Testis (tissue), 3 donors: Measurements from ENCODE around the gene HEATR5B. TPM values are rescaled to one million over a fixed set of nuclear protein-coding genes. Genes with fewer than 3 reads are reported as not detected.

Experiments used
- DNase-seq: peaks from one replicate; pipeline ENCODE4 v3.0.0-alpha.2; 2019
- H3K27ac ChIP-seq, 2 donors: fragments of 200-600 bp; sonication (generic); one replicate each; pipeline ENCODE4 v1.5.1; 2019
- H3K27me3 ChIP-seq: fragments of 200-600 bp; sonication (generic); one replicate; pipeline ENCODE4 v1.5.1; 2019
- H3K36me3 ChIP-seq: fragments of 200-600 bp; sonication (generic); one replicate; pipeline ENCODE4 v1.5.1; 2017; ENCODE audit warnings: low read depth; ENCODE audit errors: missing control alignments
- H3K4me1 ChIP-seq: fragments of 200-600 bp; sonication (generic); one replicate; pipeline ENCODE4 v1.5.1; 2019
- H3K4me3 ChIP-seq, 2 donors: fragments of 200-600 bp; sonication (generic); one replicate each; pipeline ENCODE4 v1.5.1; 2017 to 2019
- H3K9me3 ChIP-seq: fragments of 200-600 bp; sonication (generic); one replicate; pipeline ENCODE4 v1.5.1; 2017
- POLR2A ChIP-seq: fragments of 450-650 bp; IDR thresholded peaks from one replicate; pipeline ENCODE4 v1.6.1; 2017; ENCODE audit warnings: antibody characterized with exemption, mild to moderate bottlenecking, moderate library complexity
- WGBS, 2 donors: methylation state at CpG; one replicate each; pipeline ENCODE4 v1.1.5; 2018; 5-methylcytosine and 5-hydroxymethylcytosine counted together
- intact Hi-C: fragments of 100-400 bp; cut with DNase I; formaldehyde crosslinking; loops from one replicate; pipeline ENCODE4 v1.15.1; 2023; ENCODE audit warnings: low total_unique reads
- polyA plus RNA-seq: library from polyadenylated mRNA; stranded (reverse); fragments of 350-450 nt; fragmentation: Illumina TruSeq; extraction: RNeasy Lipid Tissue Mini Kit (QIAGEN cat#74804); gene quantifications from one replicate; pipeline ENCODE4 v1.2.3, GENCODE V29; 2014; ENCODE audit warnings: low read depth, low replicate concordance; ENCODE audit not compliant: insufficient read depth
- total RNA-seq, 2 donors: library from RNA; depleted of rRNA; stranded (reverse); fragments of >200 nt; gene quantifications; one replicate each; pipeline ENCODE4 v1.2.3, GENCODE V29; 2016
- TF ChIP-seq, protein P1 (sequence below), 3 experiments: fragments of 450-650 bp in 2 of 3; fragments of 200-600 bp in 1 of 3; sonication (generic) in 1 of 3; IDR thresholded peaks; one replicate each; pipeline ENCODE4 v1.5.1; 2016 to 2019; ENCODE audit warnings: antibody characterized with exemption in 3 of 3, mild to moderate bottlenecking in 2 of 3, moderate library complexity in 1 of 3

The HEATR5B gene
- total and polyA plus RNA-seq, 3 donors from 2014 or later: 12.9 to 41.6 (median 35.7) TPM

DNA sequence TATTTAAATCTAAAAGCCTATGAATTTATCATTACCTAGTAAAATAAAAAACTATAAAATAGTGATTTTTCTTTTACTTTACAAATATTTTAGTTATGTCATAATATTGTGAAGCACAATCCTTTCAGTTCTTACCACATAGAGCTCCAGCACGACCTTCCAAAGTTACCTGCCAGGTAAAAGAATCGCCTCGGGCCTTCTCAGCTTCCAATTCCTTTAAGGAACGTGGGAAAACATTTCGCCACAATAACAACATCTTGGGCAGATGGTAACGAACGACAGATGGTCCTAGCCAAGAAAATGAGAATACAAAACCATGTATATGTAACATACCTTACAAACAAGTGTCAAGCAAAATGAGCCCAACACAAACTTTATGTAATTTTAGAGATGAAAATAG lies 23.7 kb downstream of the HEATR5B start:
- Histone ChIP-seq H3K27me3 (no peaks in the 10 kb centered on the region), H3K36me3 (no peaks in the 10 kb centered on the region), H3K4me1 (no peaks in the 10 kb centered on the region), H3K9me3 (no peaks in the 10 kb centered on the region), H3K4me3 (no peak overlapping the region), H3K27ac (no peak overlapping the region)
- intact Hi-C loops: no loop called here
- WGBS, 2 donors: 92 to 93% methylated on average over 7 of the region's 7 CpGs
- TF ChIP-seq, protein P1, sequence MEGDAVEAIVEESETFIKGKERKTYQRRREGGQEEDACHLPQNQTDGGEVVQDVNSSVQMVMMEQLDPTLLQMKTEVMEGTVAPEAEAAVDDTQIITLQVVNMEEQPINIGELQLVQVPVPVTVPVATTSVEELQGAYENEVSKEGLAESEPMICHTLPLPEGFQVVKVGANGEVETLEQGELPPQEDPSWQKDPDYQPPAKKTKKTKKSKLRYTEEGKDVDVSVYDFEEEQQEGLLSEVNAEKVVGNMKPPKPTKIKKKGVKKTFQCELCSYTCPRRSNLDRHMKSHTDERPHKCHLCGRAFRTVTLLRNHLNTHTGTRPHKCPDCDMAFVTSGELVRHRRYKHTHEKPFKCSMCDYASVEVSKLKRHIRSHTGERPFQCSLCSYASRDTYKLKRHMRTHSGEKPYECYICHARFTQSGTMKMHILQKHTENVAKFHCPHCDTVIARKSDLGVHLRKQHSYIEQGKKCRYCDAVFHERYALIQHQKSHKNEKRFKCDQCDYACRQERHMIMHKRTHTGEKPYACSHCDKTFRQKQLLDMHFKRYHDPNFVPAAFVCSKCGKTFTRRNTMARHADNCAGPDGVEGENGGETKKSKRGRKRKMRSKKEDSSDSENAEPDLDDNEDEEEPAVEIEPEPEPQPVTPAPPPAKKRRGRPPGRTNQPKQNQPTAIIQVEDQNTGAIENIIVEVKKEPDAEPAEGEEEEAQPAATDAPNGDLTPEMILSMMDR (IDR thresholded peaks at IDR 0.05): no peak
- no peak for TF ChIP-seq POLR2A
- no peak for DNase-seq

DNA sequence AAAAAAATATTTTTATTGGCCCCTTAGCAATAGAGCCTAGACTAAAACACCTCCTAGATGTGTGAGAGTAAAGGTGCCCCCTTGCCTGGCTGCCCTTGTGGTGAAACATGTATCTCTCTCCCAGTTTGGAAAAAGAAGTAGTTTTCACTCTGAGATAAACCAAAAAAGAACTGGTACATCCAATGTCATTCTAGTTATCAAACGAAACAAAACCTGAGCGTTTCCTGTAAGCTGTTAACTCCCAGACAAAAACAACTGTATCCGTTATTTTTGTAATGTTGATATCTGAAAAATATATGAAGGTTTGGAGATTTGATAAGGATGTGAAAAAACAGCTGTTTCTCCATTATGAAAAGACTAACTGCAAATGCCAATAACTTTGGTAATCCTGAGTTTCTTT lies 24.3 kb downstream of the HEATR5B start:
- Histone ChIP-seq H3K27me3 (no peaks in the 10 kb centered on the region), H3K4me1 (no peaks in the 10 kb centered on the region), H3K4me3 (no peak overlapping the region), H3K27ac (no peak overlapping the region), H3K36me3 (no peaks in the 10 kb centered on the region), H3K9me3 (no peaks in the 10 kb centered on the region)
- WGBS, 2 donors: 83 to 84% methylated on average over 3 of the region's 3 CpGs
- TF ChIP-seq, protein P1 (IDR thresholded peaks at IDR 0.05): no peak
- no peak for TF ChIP-seq POLR2A
- intact Hi-C loops: no loop called here
- no peak for DNase-seq

DNA sequence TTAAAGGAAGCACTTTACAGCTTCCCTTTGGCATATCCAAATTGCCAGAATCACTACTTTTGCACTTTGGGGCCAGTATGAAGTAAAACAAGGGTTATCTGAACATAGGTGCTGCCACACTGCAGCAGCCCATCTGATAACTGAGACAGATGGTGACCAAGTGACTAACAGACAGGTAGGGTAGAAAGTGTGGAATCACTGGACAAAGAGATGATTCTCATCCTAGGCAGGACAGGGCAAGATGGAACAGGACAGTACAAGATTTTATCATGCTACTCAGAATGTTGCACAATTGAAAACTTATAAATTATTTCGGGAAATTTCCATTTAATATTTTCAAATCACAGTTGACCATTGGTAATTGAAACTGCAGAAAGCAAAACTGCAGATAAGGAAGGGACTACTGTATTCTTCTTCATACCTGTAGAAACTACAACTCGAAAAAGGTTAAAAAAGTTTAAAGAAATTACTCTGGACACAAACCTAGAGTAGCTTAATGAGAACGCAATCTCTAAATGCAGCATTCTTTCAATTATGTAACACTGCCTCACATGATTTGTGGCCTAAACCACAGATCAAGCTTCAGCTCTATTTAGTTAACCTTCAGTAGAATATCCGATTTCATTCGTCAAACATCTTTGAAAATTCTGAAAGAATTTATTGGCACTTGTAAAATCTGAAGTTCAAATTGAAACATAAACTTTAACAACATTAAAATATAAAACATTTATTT lies 31.4 kb downstream of the HEATR5B start:
- WGBS, 2 donors: 87 to 91% methylated on average over 5 of the region's 5 CpGs
- no peak for DNase-seq
- H3K36me3 ChIP-seq: no peaks in the 10 kb centered on the region
- no peaks in the 10 kb centered on the region for H3K9me3 ChIP-seq
- intact Hi-C loops: no loop called here
- no peak overlapping the region for H3K27ac ChIP-seq
- no peaks in the 10 kb centered on the region for H3K4me1 ChIP-seq
- TF ChIP-seq, protein P1 (IDR thresholded peaks at IDR 0.05): no peak
- TF ChIP-seq POLR2A: no peak
- no peaks in the 10 kb centered on the region for H3K27me3 ChIP-seq
- no peak overlapping the region for H3K4me3 ChIP-seq

DNA sequence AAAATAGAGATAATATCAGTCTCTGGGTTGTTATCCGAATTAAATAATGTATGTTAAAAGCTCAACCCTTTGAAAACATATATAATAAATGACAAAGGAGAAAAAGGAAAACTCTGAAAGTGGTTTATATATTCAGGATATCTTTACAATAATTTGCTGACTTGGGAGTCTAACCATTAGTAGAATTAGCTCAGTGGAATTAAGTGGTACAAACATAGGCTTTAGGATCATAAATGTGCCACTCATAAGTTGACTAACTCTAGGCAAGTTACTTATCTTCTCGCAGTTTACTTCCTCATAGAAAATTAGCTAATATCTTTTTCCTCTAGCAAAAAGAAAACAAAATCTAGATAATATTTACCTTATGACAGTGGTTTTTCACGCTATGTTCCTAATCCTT lies 44.6 kb downstream of the HEATR5B start:
- H3K36me3 ChIP-seq: no peaks in the 10 kb centered on the region
- WGBS, 2 donors: 95 to 96% methylated on average over 3 of the region's 3 CpGs
- intact Hi-C loops: no loop called here
- no peaks in the 10 kb centered on the region for H3K9me3 ChIP-seq
- no peak overlapping the region for H3K4me3 ChIP-seq
- H3K4me1 ChIP-seq: no peaks in the 10 kb centered on the region
- no peak for DNase-seq
- H3K27me3 ChIP-seq: no peaks in the 10 kb centered on the region
- TF ChIP-seq, protein P1 (IDR thresholded peaks at IDR 0.05): no peak
- no peak for TF ChIP-seq POLR2A
- no peak overlapping the region for H3K27ac ChIP-seq

DNA sequence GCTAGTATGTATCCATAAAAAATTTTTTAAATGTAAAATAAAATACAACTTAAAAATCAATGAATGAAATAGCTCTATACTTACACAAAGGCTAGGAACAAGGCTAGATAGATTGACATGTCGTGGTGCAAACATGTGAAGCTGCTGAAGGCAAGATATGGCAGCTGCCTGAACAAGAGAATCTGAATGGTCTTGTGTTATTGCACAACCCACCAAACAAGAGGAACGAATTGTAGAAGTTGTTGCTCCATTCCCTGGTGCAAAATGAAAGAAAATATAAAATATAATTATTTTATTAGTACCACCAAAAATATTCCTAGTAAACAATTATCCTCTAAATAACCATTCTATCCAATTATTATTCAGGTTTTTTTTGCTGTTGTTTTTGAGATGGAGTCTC lies 46.4 kb downstream of the HEATR5B start:
- no peak overlapping the region for H3K27ac ChIP-seq
- DNase-seq: no peak
- no peak for TF ChIP-seq POLR2A
- TF ChIP-seq, protein P1 (IDR thresholded peaks at IDR 0.05): no peak
- H3K27me3 ChIP-seq: no peaks in the 10 kb centered on the region
- intact Hi-C loops: no loop called here
- no peaks in the 10 kb centered on the region for H3K4me1 ChIP-seq
- no peaks in the 10 kb centered on the region for H3K36me3 ChIP-seq
- no peak overlapping the region for H3K4me3 ChIP-seq
- no peaks in the 10 kb centered on the region for H3K9me3 ChIP-seq
- WGBS, 2 donors: 80 to 89% methylated on average over 2 of the region's 2 CpGs
